HepG2 (cell line): ENCODE measurements around the gene DIS3L2. TPM values are rescaled to one million over a fixed set of nuclear protein-coding genes. Genes with fewer than 3 reads are reported as not detected.

Experiments
- GATA4 ChIP-seq: sonication (generic); IDR thresholded peaks from 2 replicates; pipeline ENCODE4 v1.6.1; 2016; ENCODE audit warnings: antibody characterized with exemption, low read depth, borderline replicate concordance
- IRX3 ChIP-seq: sonication (generic); formaldehyde crosslinking; IDR thresholded peaks from 2 replicates; pipeline ENCODE4 v1.8.1; 2023; ENCODE audit warnings: mild to moderate bottlenecking, low read depth, missing genetic modification reagents, borderline replicate concordance
- NFE2L1 ChIP-seq: sonication (generic); formaldehyde crosslinking; IDR thresholded peaks from 2 replicates; pipeline ENCODE4 v1.4.0; 2020; ENCODE audit warnings: missing genetic modification reagents, mild to moderate bottlenecking, borderline replicate concordance
- SMARCE1 ChIP-seq: fragments of 450-650 bp; IDR thresholded peaks from 2 replicates; pipeline ENCODE4 v1.6.1; 2017; ENCODE audit warnings: borderline replicate concordance
- ZHX2 ChIP-seq, 2 experiments: sonication (generic) in 1 of 2; formaldehyde crosslinking in 1 of 2; IDR thresholded peaks; 2 replicates each; pipeline versions ENCODE4 v1.6.1 to v1.9.0; 2014 to 2022; ENCODE audit warnings: antibody characterized with exemption in 1 of 2, borderline replicate concordance in 1 of 2, inconsistent platforms in 1 of 2, low read depth in 1 of 2, missing genetic modification reagents in 1 of 2
- ZNF142 ChIP-seq: sonication (generic); formaldehyde crosslinking; IDR thresholded peaks from 2 replicates; pipeline ENCODE4 v1.4.0; 2020; ENCODE audit warnings: missing genetic modification reagents
- ZNF143 ChIP-seq: sonication (generic); formaldehyde crosslinking; IDR thresholded peaks from 2 replicates; pipeline ENCODE4 v1.4.0; 2020; ENCODE audit warnings: missing genetic modification reagents
- ZNF607 ChIP-seq: sonication (generic); formaldehyde crosslinking; IDR thresholded peaks from 2 replicates; pipeline ENCODE4 v1.5.1; 2020; ENCODE audit warnings: missing genetic modification reagents, mild to moderate bottlenecking, borderline replicate concordance
- ZNF646 ChIP-seq: sonication (generic); formaldehyde crosslinking; IDR thresholded peaks from 2 replicates; pipeline ENCODE4 v1.9.0; 2021; ENCODE audit warnings: mild to moderate bottlenecking, missing genetic modification reagents
- ZNF878 ChIP-seq: sonication (generic); formaldehyde crosslinking; IDR thresholded peaks from 2 replicates; pipeline ENCODE4 v1.8.1; 2023; ENCODE audit warnings: mild to moderate bottlenecking, missing genetic modification reagents, moderate library complexity
- ZNF883 ChIP-seq: sonication (generic); formaldehyde crosslinking; IDR thresholded peaks from 2 replicates; pipeline ENCODE4 v1.5.1; 2020; ENCODE audit warnings: mild to moderate bottlenecking, missing genetic modification reagents; ENCODE audit errors: not compliant biosample characterization
- polyA plus RNA-seq, 8 experiments: library from polyadenylated mRNA; depleted of rRNA in 3 of 8; stranded (reverse) in 7 of 8; unstranded in 1 of 8; fragments of >200 nt; fragmentation: Illumina TruSeq in 4 of 8; extraction: Trizol in 4 of 8; gene quantifications; 2 replicates each; pipeline versions ENCODE4 v1.2.1 to v1.2.3, GENCODE V29; 2011 to 2016; ENCODE audit warnings: low read depth in 4 of 8, missing spikeins in 1 of 8, mixed read lengths in 1 of 8; ENCODE audit not compliant: insufficient read depth in 1 of 8
- total RNA-seq, 5 experiments: library from RNA; depleted of rRNA; stranded (reverse); fragments of >200 nt; fragmentation: Illumina TruSeq; extraction: Trizol; gene quantifications; 2 replicates each; pipeline ENCODE4 v1.2.3, GENCODE V29; 2016; ENCODE audit warnings: low read depth in 1 of 5

DIS3L2 gene
- total and polyA plus RNA-seq, 2 of the 13 experiments (the other 11 are each of a cell fraction or from before 2014, with no cell fraction given): 7.0 to 23.9 TPM

- TF ChIP-seq ZNF646 (no peak), GATA4 (no peak), ZHX2 (IDR thresholded peaks at IDR 0.05; ENCODE audit: low read depth) (no peak), ZHX2 (CRISPR knock-in tag; IDR thresholded peaks at IDR 0.05; ENCODE audit: borderline replicate concordance) (no peak), IRX3 (CRISPR knock-in tag) (no peak), SMARCE1 (no peak), ZNF878 (CRISPR knock-in tag) (no peak), ZNF143 (no peak), ZNF142 (no peak), NFE2L1 (CRISPR knock-in tag) (no peak), ZNF607 (CRISPR knock-in tag) (no peak), ZNF883 (CRISPR knock-in tag) (no peak)
Observed at GRCh38 chr2:232210306-232210705, 248.8 kb downstream of the DIS3L2 start (continued).
